Subcutaneous abdominal adipose tissue (tissue), 5 donors: ENCODE results near the gene STXBP6.
A peak's percentile ranks its signal among the peaks of the same experiment; 100 is the strongest.

ENCODE experiments used
- H3K27ac ChIP-seq: one replicate; pipeline ENCODE4 v1.7.0; 2013; ENCODE audit warnings: low read depth, mild to moderate bottlenecking, inconsistent platforms, low read length, moderate library complexity
- H3K27me3 ChIP-seq, 5 donors: one replicate each; pipeline ENCODE4 v1.7.0; 2013; ENCODE audit warnings: low read length in 5 of 5, inconsistent platforms in 1 of 5; ENCODE audit not compliant: control insufficient read depth in 5 of 5, insufficient read depth in 4 of 5
- H3K36me3 ChIP-seq, 5 donors: one replicate each; pipeline ENCODE4 v1.7.0; 2013; ENCODE audit warnings: low read length in 5 of 5; ENCODE audit not compliant: control insufficient read depth in 5 of 5, insufficient read depth in 5 of 5
- H3K4me1 ChIP-seq, 5 donors: one replicate each; pipeline ENCODE4 v1.7.0; 2013; ENCODE audit warnings: low read length in 5 of 5, mild to moderate bottlenecking in 3 of 5, moderate library complexity in 1 of 5; ENCODE audit not compliant: control insufficient read depth in 5 of 5, insufficient read depth in 5 of 5
- H3K4me3 ChIP-seq, 5 donors: one replicate each; pipeline ENCODE4 v1.7.0; 2013; ENCODE audit warnings: low read length in 5 of 5, low read depth in 1 of 5
- H3K9ac ChIP-seq, 5 donors: one replicate each; pipeline ENCODE4 v1.7.0; 2013; ENCODE audit warnings: low read length in 5 of 5, mild to moderate bottlenecking in 4 of 5, moderate library complexity in 3 of 5
- H3K9me3 ChIP-seq, 5 donors: one replicate each; pipeline ENCODE4 v1.7.0; 2013; ENCODE audit warnings: low read length in 5 of 5; ENCODE audit not compliant: control insufficient read depth in 5 of 5
- donor health status: healthy.
- donor health status: healthy.
- donor health status: healthy.
- donor health status: healthy.
- donor health status: healthy.

STXBP6 gene

GRCh38 chr14:25006031-25006430, 43.9 kb downstream of the STXBP6 start:
- H3K9me3 ChIP-seq = no peaks in the 10 kb centered on the region
- no peak overlapping the region for H3K4me3 ChIP-seq
- no peak overlapping the region for H3K9ac ChIP-seq
- H3K27me3 ChIP-seq = peaks cover 0 to 3% (median 0%) of the 10 kb centered on the region in 5 donors
- peaks cover 0 to 33% (median 7%) of the 10 kb centered on the region in 5 donors for H3K4me1 ChIP-seq
- H3K36me3 ChIP-seq = no peaks in the 10 kb centered on the region
- H3K27ac ChIP-seq = no peak overlapping the region

GRCh38 chr14:25004389-25004809, 45.5 kb downstream of the STXBP6 start:
- Histone ChIP-seq H3K9ac (no peak overlapping the region), H3K27ac (no peak overlapping the region), H3K27me3 (no peaks in the 10 kb centered on the region)

GRCh38 chr14:25003537-25003936, 46.4 kb downstream of the STXBP6 start:
- Histone ChIP-seq H3K36me3 (no peaks in the 10 kb centered on the region), H3K27me3 (no peaks in the 10 kb centered on the region), H3K27ac (no peak overlapping the region), H3K9me3 (no peaks in the 10 kb centered on the region), H3K4me3 (no peak overlapping the region), H3K4me1 (peaks cover 0 to 38% (median 8%) of the 10 kb centered on the region in 5 donors), H3K9ac (no peak overlapping the region)

More at GRCh38 chr14:25004389-25004809, 45.5 kb downstream of the STXBP6 start:
- Histone ChIP-seq H3K4me3 (no peak overlapping the region), H3K4me1 (peaks cover 0 to 38% (median 8%) of the 10 kb centered on the region in 5 donors), H3K9me3 (no peaks in the 10 kb centered on the region), H3K36me3 (no peaks in the 10 kb centered on the region)

- H3K27ac ChIP-seq = peak overlapping the region; percentile 56
- peaks cover 0 to 32% (median 7%) of the 10 kb centered on the region in 5 donors for H3K4me1 ChIP-seq
- no peak overlapping the region for H3K4me3 ChIP-seq
- H3K36me3 ChIP-seq = no peaks in the 10 kb centered on the region
- no peaks in the 10 kb centered on the region for H3K9me3 ChIP-seq
- no peaks in the 10 kb centered on the region for H3K27me3 ChIP-seq
- no peak overlapping the region for H3K9ac ChIP-seq
Measured at GRCh38 chr14:25001601-25002000, 48.3 kb downstream of the STXBP6 start.

GRCh38 chr14:25001156-25001555, 48.8 kb downstream of the STXBP6 start:
- H3K27me3 ChIP-seq = no peaks in the 10 kb centered on the region
- H3K27ac ChIP-seq = peak overlapping the region; percentile 56
- H3K9ac ChIP-seq = no peak overlapping the region
- H3K36me3 ChIP-seq = no peaks in the 10 kb centered on the region
- H3K4me1 ChIP-seq = peaks cover 0 to 32% (median 7%) of the 10 kb centered on the region in 5 donors
- H3K4me3 ChIP-seq = no peak overlapping the region
- H3K9me3 ChIP-seq = no peaks in the 10 kb centered on the region

- Histone ChIP-seq H3K27ac (no peak overlapping the region), H3K9me3 (no peaks in the 10 kb centered on the region), H3K4me3 (no peak overlapping the region), H3K4me1 (peaks cover 0 to 32% (median 7%) of the 10 kb centered on the region in 5 donors), H3K9ac (no peak overlapping the region), H3K36me3 (no peaks in the 10 kb centered on the region), H3K27me3 (no peaks in the 10 kb centered on the region)
Measured at GRCh38 chr14:24999157-24999556, 50.8 kb downstream of the STXBP6 start.

- no peaks in the 10 kb centered on the region for H3K27me3 ChIP-seq
- H3K36me3 ChIP-seq = no peaks in the 10 kb centered on the region
- no peaks in the 10 kb centered on the region for H3K9me3 ChIP-seq
- no peak overlapping the region for H3K4me3 ChIP-seq
- no peak overlapping the region for H3K27ac ChIP-seq
- peaks cover 0 to 23% (median 7%) of the 10 kb centered on the region in 5 donors for H3K4me1 ChIP-seq
- H3K9ac ChIP-seq = no peak overlapping the region
Measured at GRCh38 chr14:24996930-24997725, 52.8 kb downstream of the STXBP6 start.

- no peaks in the 10 kb centered on the region for H3K36me3 ChIP-seq
- H3K9me3 ChIP-seq = no peaks in the 10 kb centered on the region
- peaks cover 0 to 11% (median 0%) of the 10 kb centered on the region in 5 donors for H3K4me1 ChIP-seq
- H3K27ac ChIP-seq = no peak overlapping the region
- H3K9ac ChIP-seq = no peak overlapping the region
- no peak overlapping the region for H3K4me3 ChIP-seq
- no peaks in the 10 kb centered on the region for H3K27me3 ChIP-seq
Measured at GRCh38 chr14:24995016-24995415, 54.9 kb downstream of the STXBP6 start.

GRCh38 chr14:24993631-24994030, 56.3 kb downstream of the STXBP6 start:
- H3K36me3 ChIP-seq = no peaks in the 10 kb centered on the region
- H3K4me1 ChIP-seq = peaks cover 0 to 18% (median 0%) of the 10 kb centered on the region in 5 donors
- no peaks in the 10 kb centered on the region for H3K27me3 ChIP-seq
- no peak overlapping the region for H3K27ac ChIP-seq
- no peak overlapping the region for H3K9ac ChIP-seq
- H3K9me3 ChIP-seq = no peaks in the 10 kb centered on the region
- no peak overlapping the region for H3K4me3 ChIP-seq

GRCh38 chr14:24992624-24993360, 57.2 kb downstream of the STXBP6 start:
- H3K36me3 ChIP-seq = no peaks in the 10 kb centered on the region
- no peak overlapping the region for H3K9ac ChIP-seq
- H3K9me3 ChIP-seq = no peaks in the 10 kb centered on the region
- no peak overlapping the region for H3K27ac ChIP-seq
- no peaks in the 10 kb centered on the region for H3K27me3 ChIP-seq
- H3K4me1 ChIP-seq = peaks cover 0 to 18% (median 0%) of the 10 kb centered on the region in 5 donors
- no peak overlapping the region for H3K4me3 ChIP-seq
